Stimulated activated CD8-positive, alpha-beta memory T cell treated with anti-CD3 and anti-CD28 coated beads, Interleukin-4, amount 100 ng/mL, for 48 hours (primary cell): ENCODE results near the gene COL21A1.
"Not testable (repeated sequence)": the region's sequence is repeated elsewhere in the genome, so short reads cannot be mapped to it uniquely, and the experiment has no call there.

Source experiments
- DNase-seq: peaks from one replicate; pipeline ENCODE4 v3.0.0-alpha.2; 2020

Gene COL21A1

GRCh38 chr6:56043076-56043475, 204.3 kb downstream of the COL21A1 start:
- no peak for DNase-seq

GRCh38 chr6:56041591-56041990, 205.8 kb downstream of the COL21A1 start:
- DNase-seq: no peak

- DNase-seq: no peak
Measured at GRCh38 chr6:56040889-56041301, 206.5 kb downstream of the COL21A1 start.

GRCh38 chr6:56040223-56040622, 207.2 kb downstream of the COL21A1 start:
- DNase-seq: no peak

GRCh38 chr6:56038764-56039163, 208.6 kb downstream of the COL21A1 start:
- no peak for DNase-seq

GRCh38 chr6:56037601-56038000, 209.8 kb downstream of the COL21A1 start:
- no peak for DNase-seq

GRCh38 chr6:56036916-56037600, 210.3 kb downstream of the COL21A1 start:
- no peak for DNase-seq

GRCh38 chr6:56033401-56033800, 214.0 kb downstream of the COL21A1 start:
- no peak for DNase-seq

GRCh38 chr6:56032715-56033260, 214.6 kb downstream of the COL21A1 start:
- DNase-seq: no peak

GRCh38 chr6:56027865-56028264, 219.5 kb downstream of the COL21A1 start:
- DNase-seq: no peak

GRCh38 chr6:56026455-56027180, 220.8 kb downstream of the COL21A1 start:
- no peak for DNase-seq

GRCh38 chr6:56025795-56026194, 221.6 kb downstream of the COL21A1 start:
- no peak for DNase-seq

GRCh38 chr6:56024931-56025330, 222.4 kb downstream of the COL21A1 start:
- no peak for DNase-seq

- DNase-seq: no peak
Measured at GRCh38 chr6:56023829-56024228, 223.6 kb downstream of the COL21A1 start.

- no peak for DNase-seq
Measured at GRCh38 chr6:56022678-56023077, 224.7 kb downstream of the COL21A1 start.

GRCh38 chr6:56021943-56022342, 225.4 kb downstream of the COL21A1 start:
- DNase-seq: no peak

- DNase-seq: no peak
Measured at GRCh38 chr6:56019973-56020372, 227.4 kb downstream of the COL21A1 start.

- no peak for DNase-seq
Measured at GRCh38 chr6:56017198-56017597, 230.2 kb downstream of the COL21A1 start.

GRCh38 chr6:56014039-56014438, 233.3 kb downstream of the COL21A1 start:
- not testable (repeated sequence) for DNase-seq

GRCh38 chr6:56009636-56010035, 237.7 kb downstream of the COL21A1 start:
- no peak for DNase-seq
